GM12874 (cell line): ENCODE measurements around the gene PLA2G4D.

Experiments used
- CTCF ChIP-seq: IDR thresholded peaks from 2 replicates; pipeline ENCODE4 v1.5.1; 2011; ENCODE audit warnings: low read depth, mild to moderate bottlenecking, control low read depth, low read length, moderate library complexity; ENCODE audit not compliant: insufficient read depth

The PLA2G4D gene

GRCh38 chr15:42045211-42045615, 49.1 kb downstream of the PLA2G4D start:
- TF ChIP-seq CTCF, result no peak

- no peak for TF ChIP-seq CTCF
These were observed 51.6 kb downstream of the PLA2G4D start for GRCh38 chr15:42042602-42043400.

- no peak for TF ChIP-seq CTCF
These were observed 56.0 kb downstream of the PLA2G4D start for GRCh38 chr15:42038401-42038800.

GRCh38 chr15:42037656-42038055, 56.7 kb downstream of the PLA2G4D start:
- no peak for TF ChIP-seq CTCF

GRCh38 chr15:42036966-42037365, 57.4 kb downstream of the PLA2G4D start:
- no peak for TF ChIP-seq CTCF

- TF ChIP-seq CTCF, result no peak
These were observed 58.1 kb downstream of the PLA2G4D start for GRCh38 chr15:42036112-42036905.

- no peak for TF ChIP-seq CTCF
These were observed 59.0 kb downstream of the PLA2G4D start for GRCh38 chr15:42035435-42035761.
